ENCODE measurements around the gene KNDC1. TPM values are rescaled to one million over a fixed set of nuclear protein-coding genes. Genes with fewer than 3 reads are reported as not detected.

Gene KNDC1
- total RNA-seq, 4 donors from 2014 or later, result 0.27 to 1.7 TPM; not detected in 2

GRCh38 chr10:133161486-133162109 is 1.6 kb downstream of the KNDC1 start:
- Histone ChIP-seq H3K27me3 (peaks cover 0 to 19% of the 10 kb centered on the region in 2 donors), H3K4me1 (peaks cover 0 to 14% (median 7%) of the 10 kb centered on the region in 4 donors), H3K9me3 (no peaks in the 10 kb centered on the region), H3K36me3 (no peaks in the 10 kb centered on the region), H3K4me3 (no peak overlapping the region), H3K27ac (no peak overlapping the region)
- peak; percentile 5 to 23 (median 16) for DNase-seq
- TF ChIP-seq CTCF (IDR thresholded peaks at IDR 0.05), result no peak
- TF ChIP-seq POLR2A (IDR thresholded peaks at IDR 0.05), result no peak

- peak in 1 of 3 donors; percentile 34 for DNase-seq
- no peaks in the 10 kb centered on the region for H3K9me3 ChIP-seq
Measured at GRCh38 chr10:133162178-133162909, 2.3 kb downstream of the KNDC1 start.

GRCh38 chr10:133162910-133163856 is 3.2 kb downstream of the KNDC1 start:
- no peak for TF ChIP-seq CTCF (IDR thresholded peaks at IDR 0.05)
- TF ChIP-seq POLR2A (IDR thresholded peaks at IDR 0.05), result no peak
- Histone ChIP-seq H3K27ac (no peak overlapping the region), H3K9me3 (no peaks in the 10 kb centered on the region), H3K36me3 (no peaks in the 10 kb centered on the region), H3K4me3 (no peak overlapping the region), H3K27me3 (peaks cover 0 to 19% of the 10 kb centered on the region in 2 donors), H3K4me1 (peaks cover 0 to 14% (median 7%) of the 10 kb centered on the region in 4 donors)
- peak in 1 of 3 donors; percentile 30 for DNase-seq

More at GRCh38 chr10:133162178-133162909, 2.3 kb downstream of the KNDC1 start:
- H3K27ac ChIP-seq, result no peak overlapping the region
- TF ChIP-seq POLR2A (IDR thresholded peaks at IDR 0.05) (no peak), CTCF (IDR thresholded peaks at IDR 0.05) (no peak)
- peaks cover 0 to 19% of the 10 kb centered on the region in 2 donors for H3K27me3 ChIP-seq
- H3K4me3 ChIP-seq, result no peak overlapping the region
- H3K4me1 ChIP-seq, result peaks cover 0 to 14% (median 7%) of the 10 kb centered on the region in 4 donors
- no peaks in the 10 kb centered on the region for H3K36me3 ChIP-seq

- H3K9me3 ChIP-seq, result no peaks in the 10 kb centered on the region
- no peak overlapping the region for H3K27ac ChIP-seq
- DNase-seq, result peak in 1 of 3 donors; percentile 40
- H3K4me3 ChIP-seq, result no peak overlapping the region
- H3K4me1 ChIP-seq, result peaks cover 0 to 14% (median 7%) of the 10 kb centered on the region in 4 donors
- H3K27me3 ChIP-seq, result peaks cover 0 to 19% of the 10 kb centered on the region in 2 donors
- TF ChIP-seq CTCF (IDR thresholded peaks at IDR 0.05) (no peak), POLR2A (IDR thresholded peaks at IDR 0.05) (no peak)
- H3K36me3 ChIP-seq, result no peaks in the 10 kb centered on the region
Measured at GRCh38 chr10:133163889-133164815, 4.1 kb downstream of the KNDC1 start.

Measured in Peyer's patch (tissue), 4 donors.